Measurements from ENCODE around the gene HTR3E.

HTR3E gene

GRCh38 chr3:184099806-184100686 lies 3.2 kb downstream of the HTR3E start:
- H3K36me3 ChIP-seq (ENCODE audit: insufficient read depth, low read length), result no peaks in the 10 kb centered on the region
- ATAC-seq (ENCODE audit: insufficient read depth, low read depth), result no peak
- no peak overlapping the region for H2AFZ ChIP-seq (ENCODE audit: low read depth, low read length)
- no peak overlapping the region for H3K4me3 ChIP-seq (ENCODE audit: low read depth in 1 of 2, low read length in 2 of 2)
- H3K4me2 ChIP-seq (ENCODE audit: insufficient read depth, low read length), result no peak overlapping the region
- no peaks in the 10 kb centered on the region for H3K9me3 ChIP-seq (ENCODE audit: insufficient read depth, low read length, severe bottlenecking)
- no peaks in the 10 kb centered on the region for H3K79me2 ChIP-seq (ENCODE audit: insufficient read depth, low read length)
- no peak for TF ChIP-seq EZH2 (IDR thresholded peaks at IDR 0.05; ENCODE audit: borderline replicate concordance, low read depth, low read length, severe bottlenecking)
- TF ChIP-seq, protein P1, sequence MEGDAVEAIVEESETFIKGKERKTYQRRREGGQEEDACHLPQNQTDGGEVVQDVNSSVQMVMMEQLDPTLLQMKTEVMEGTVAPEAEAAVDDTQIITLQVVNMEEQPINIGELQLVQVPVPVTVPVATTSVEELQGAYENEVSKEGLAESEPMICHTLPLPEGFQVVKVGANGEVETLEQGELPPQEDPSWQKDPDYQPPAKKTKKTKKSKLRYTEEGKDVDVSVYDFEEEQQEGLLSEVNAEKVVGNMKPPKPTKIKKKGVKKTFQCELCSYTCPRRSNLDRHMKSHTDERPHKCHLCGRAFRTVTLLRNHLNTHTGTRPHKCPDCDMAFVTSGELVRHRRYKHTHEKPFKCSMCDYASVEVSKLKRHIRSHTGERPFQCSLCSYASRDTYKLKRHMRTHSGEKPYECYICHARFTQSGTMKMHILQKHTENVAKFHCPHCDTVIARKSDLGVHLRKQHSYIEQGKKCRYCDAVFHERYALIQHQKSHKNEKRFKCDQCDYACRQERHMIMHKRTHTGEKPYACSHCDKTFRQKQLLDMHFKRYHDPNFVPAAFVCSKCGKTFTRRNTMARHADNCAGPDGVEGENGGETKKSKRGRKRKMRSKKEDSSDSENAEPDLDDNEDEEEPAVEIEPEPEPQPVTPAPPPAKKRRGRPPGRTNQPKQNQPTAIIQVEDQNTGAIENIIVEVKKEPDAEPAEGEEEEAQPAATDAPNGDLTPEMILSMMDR (IDR thresholded peaks at IDR 0.05; ENCODE audit: borderline replicate concordance, extremely low read depth, low read length, poor library complexity, severe bottlenecking), result no peak
- no peaks in the 10 kb centered on the region for H4K20me1 ChIP-seq (ENCODE audit: insufficient read depth, low read length)
- no peak for DNase-seq
- H3K4me1 ChIP-seq (ENCODE audit: insufficient read depth, low read length), result no peaks in the 10 kb centered on the region
- no peak overlapping the region for H3K27ac ChIP-seq (ENCODE audit: low read length)
- H3K9ac ChIP-seq (ENCODE audit: low read depth, low read length), result no peak overlapping the region
- H3K27me3 ChIP-seq (ENCODE audit: insufficient read depth, low read length, poor library complexity), result no peaks in the 10 kb centered on the region

DNA sequence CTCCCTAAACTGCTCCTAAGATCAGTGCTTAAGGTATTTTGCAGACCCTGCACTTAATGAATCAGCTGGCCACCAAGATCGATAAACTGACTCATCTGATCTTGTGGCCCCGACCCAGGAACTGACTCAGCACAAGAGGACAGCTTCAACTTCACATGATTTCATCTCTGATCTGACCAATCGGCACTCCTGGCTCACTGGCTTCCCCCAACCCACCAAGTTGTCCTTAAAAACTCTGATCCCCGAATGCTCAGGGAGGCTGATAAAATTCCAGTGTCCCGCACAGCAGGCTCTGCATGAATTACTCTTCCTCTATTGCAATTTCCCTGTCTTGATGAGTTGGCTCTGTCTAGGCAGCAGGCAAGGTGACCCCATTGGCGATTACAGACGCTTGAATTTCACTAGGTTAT lies 13.5 kb downstream of the HTR3E start:
- no peak overlapping the region for H2AFZ ChIP-seq (ENCODE audit: low read depth, low read length)
- H3K9me3 ChIP-seq (ENCODE audit: insufficient read depth, low read length, severe bottlenecking), result no peaks in the 10 kb centered on the region
- H3K4me1 ChIP-seq (ENCODE audit: insufficient read depth, low read length), result no peaks in the 10 kb centered on the region
- H3K36me3 ChIP-seq (ENCODE audit: insufficient read depth, low read length), result no peaks in the 10 kb centered on the region
- DNase-seq (no peak), ATAC-seq (ENCODE audit: insufficient read depth, low read depth) (no peak)
- no peak overlapping the region for H3K4me3 ChIP-seq (ENCODE audit: low read depth in 1 of 2, low read length in 2 of 2)
- no peaks in the 10 kb centered on the region for H3K79me2 ChIP-seq (ENCODE audit: insufficient read depth, low read length)
- H3K27ac ChIP-seq (ENCODE audit: low read length), result no peak overlapping the region
- H4K20me1 ChIP-seq (ENCODE audit: insufficient read depth, low read length), result no peaks in the 10 kb centered on the region
- TF ChIP-seq, protein P1 (IDR thresholded peaks at IDR 0.05; ENCODE audit: borderline replicate concordance, extremely low read depth, low read length, poor library complexity, severe bottlenecking), result no peak
- no peak for TF ChIP-seq EZH2 (IDR thresholded peaks at IDR 0.05; ENCODE audit: borderline replicate concordance, low read depth, low read length, severe bottlenecking)
- no peak overlapping the region for H3K4me2 ChIP-seq (ENCODE audit: insufficient read depth, low read length)
- peaks cover 7% of the 10 kb centered on the region for H3K27me3 ChIP-seq (ENCODE audit: insufficient read depth, low read length, poor library complexity)
- no peak overlapping the region for H3K9ac ChIP-seq (ENCODE audit: low read depth, low read length)

DNA sequence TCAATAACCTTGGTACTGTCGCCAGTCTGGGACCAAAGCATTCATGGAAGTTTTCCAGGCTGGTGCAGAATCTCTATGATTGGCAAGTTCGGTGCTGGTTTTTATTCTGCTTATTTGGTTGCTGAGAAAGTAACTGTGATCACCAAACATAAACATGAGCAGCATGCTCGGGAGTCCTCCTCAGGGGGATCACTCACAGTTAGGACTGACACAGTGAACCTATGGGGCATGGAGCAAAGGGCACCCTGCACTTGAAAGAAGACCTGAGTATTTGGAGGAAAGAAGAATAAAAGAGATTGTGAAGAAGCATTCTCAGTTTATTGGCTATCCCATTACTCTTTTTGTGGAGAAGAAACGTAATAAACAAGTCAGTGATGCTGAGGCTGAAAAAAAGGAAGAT lies 19.2 kb downstream of the HTR3E start:
- ATAC-seq (ENCODE audit: insufficient read depth, low read depth) (no peak), DNase-seq (no peak)
- Histone ChIP-seq H3K4me1 (ENCODE audit: insufficient read depth, low read length) (no peaks in the 10 kb centered on the region), H4K20me1 (ENCODE audit: insufficient read depth, low read length) (no peaks in the 10 kb centered on the region), H3K27me3 (ENCODE audit: insufficient read depth, low read length, poor library complexity) (peaks cover 6% of the 10 kb centered on the region), H3K36me3 (ENCODE audit: insufficient read depth, low read length) (no peaks in the 10 kb centered on the region), H3K4me3 (ENCODE audit: low read depth in 1 of 2, low read length in 2 of 2) (no peak overlapping the region), H2AFZ (ENCODE audit: low read depth, low read length) (no peak overlapping the region), H3K9me3 (ENCODE audit: insufficient read depth, low read length, severe bottlenecking) (no peaks in the 10 kb centered on the region), H3K27ac (ENCODE audit: low read length) (no peak overlapping the region), H3K4me2 (ENCODE audit: insufficient read depth, low read length) (no peak overlapping the region), H3K79me2 (ENCODE audit: insufficient read depth, low read length) (no peaks in the 10 kb centered on the region), H3K9ac (ENCODE audit: low read depth, low read length) (no peak overlapping the region)
- TF ChIP-seq, protein P1 (IDR thresholded peaks at IDR 0.05; ENCODE audit: borderline replicate concordance, extremely low read depth, low read length, poor library complexity, severe bottlenecking), result no peak
- no peak for TF ChIP-seq EZH2 (IDR thresholded peaks at IDR 0.05; ENCODE audit: borderline replicate concordance, low read depth, low read length, severe bottlenecking)
